OCI-LY7 (cell line): Measurements from ENCODE around the gene C16orf92. TPM values are rescaled to one million over a fixed set of nuclear protein-coding genes. Genes with fewer than 3 reads are reported as not detected.
A peak's percentile ranks its signal among the peaks of the same experiment; 100 is the strongest.

ENCODE experiments used
- BruUV-seq: library from RNA; stranded (reverse); fragments of 400-500 nt; replicated peaks from 2 replicates; lab custom pipeline; 2021; lab: Mats Ljungman, UMichigan
- CTCF ChIA-PET: fragments of 300-600 bp; sonication (Branson Sonifier 250); formaldehyde crosslinking; loops from one replicate; lab custom pipeline; 2022; ENCODE audit warnings: antibody characterized with exemption; ENCODE audit not compliant: unreplicated experiment; lab: Charles Lee
- POLR2A ChIA-PET: fragments of 300-600 bp; sonication (Branson Sonifier 250); formaldehyde crosslinking; loops from one replicate; lab custom pipeline; 2022; ENCODE audit warnings: antibody characterized with exemption; lab: Charles Lee
- DNase-seq: peaks from one replicate; pipeline ENCODE4 v3.0.0-alpha.2; 2015; ENCODE audit warnings: low spot score
- H2AFZ ChIP-seq: fragments of 200-600 bp; sonication (generic), shearing (Covaris generic); 2 replicates; pipeline ENCODE4 v1.6.1; 2014; ENCODE audit warnings: mild to moderate bottlenecking, antibody characterized with exemption, low read length, moderate library complexity
- H3K27ac ChIP-seq: fragments of 200-600 bp; sonication (generic); 2 replicates; pipeline ENCODE4 v1.5.1; 2014; ENCODE audit warnings: mixed run types, low read depth, mild to moderate bottlenecking, moderate library complexity, low read length, inconsistent platforms; ENCODE audit not compliant: poor library complexity, severe bottlenecking
- H3K36me3 ChIP-seq: fragments of 200-600 bp; sonication (generic); 2 replicates; pipeline ENCODE4 v1.6.1; 2014; ENCODE audit warnings: mild to moderate bottlenecking, antibody characterized with exemption, low read length, moderate library complexity, mixed read lengths; ENCODE audit not compliant: insufficient read depth
- H3K4me1 ChIP-seq: fragments of 200-600 bp; sonication (generic); 2 replicates; pipeline ENCODE4 v1.5.1; 2014; ENCODE audit warnings: mild to moderate bottlenecking, low read length; ENCODE audit not compliant: insufficient read depth, poor library complexity, severe bottlenecking
- H3K4me2 ChIP-seq: fragments of 200-600 bp; sonication (generic); 2 replicates; pipeline ENCODE4 v1.6.1; 2014; ENCODE audit warnings: mild to moderate bottlenecking, low read length
- H3K4me3 ChIP-seq: fragments of 200-600 bp; sonication (generic); 2 replicates; pipeline ENCODE4 v1.5.1; 2014; ENCODE audit warnings: mild to moderate bottlenecking, low read depth, low read length; ENCODE audit not compliant: poor library complexity, severe bottlenecking
- H3K79me2 ChIP-seq: fragments of 200-600 bp; sonication (generic); 2 replicates; pipeline ENCODE4 v1.6.1; 2016; ENCODE audit warnings: low read depth, mild to moderate bottlenecking, low read length, moderate library complexity, mixed read lengths; ENCODE audit not compliant: insufficient read depth
- H3K9me2 ChIP-seq: fragments of 200-600 bp; sonication (generic); 2 replicates; pipeline ENCODE4 v1.6.1; 2016; ENCODE audit warnings: mild to moderate bottlenecking, low read length, mixed read lengths; ENCODE audit not compliant: insufficient read depth
- H3K9me3 ChIP-seq: fragments of 200-600 bp; sonication (generic); 2 replicates; pipeline ENCODE4 v1.6.1; 2014; ENCODE audit warnings: mild to moderate bottlenecking, mixed run types, low read length, mixed read lengths
- H4K20me1 ChIP-seq: fragments of 200-600 bp; sonication (generic); 2 replicates; pipeline ENCODE4 v1.6.1; 2014; ENCODE audit warnings: mild to moderate bottlenecking, antibody characterized with exemption, low read length, moderate library complexity, mixed read lengths; ENCODE audit not compliant: insufficient read depth
- EZH2phosphoT487 ChIP-seq: fragments of 200-600 bp; sonication (generic); IDR thresholded peaks from 2 replicates; pipeline ENCODE4 v1.6.1; 2018; ENCODE audit warnings: low read depth, borderline replicate concordance, mild to moderate bottlenecking, mixed run types, antibody characterized with exemption, low read length, moderate library complexity, mixed read lengths
- intact Hi-C: fragments of 100-400 bp; cut with micrococcal nuclease; formaldehyde crosslinking; loops from one replicate; pipeline ENCODE4 v1.10.0; 2022; ENCODE audit not compliant: unreplicated experiment
- total RNA-seq, 2 experiments: library from RNA; depleted of rRNA in 1 of 2; stranded (reverse); fragments of >200 nt in 1 of 2; shearing (Covaris generic) in 1 of 2; gene quantifications; 2 replicates each; pipeline ENCODE4 v1.2.3, GENCODE V29; 2014 to 2022
- TF ChIP-seq, protein P1 (sequence below): fragments of 200-600 bp; sonication (generic); conservative IDR thresholded peaks from 2 replicates; pipeline ENCODE4 v1.5.1; 2014; ENCODE audit warnings: mild to moderate bottlenecking, antibody characterized with exemption, low read length, moderate library complexity, mixed read lengths

C16orf92 gene
- total RNA-seq, 2 experiments from 2014 or later: not detected

DNA sequence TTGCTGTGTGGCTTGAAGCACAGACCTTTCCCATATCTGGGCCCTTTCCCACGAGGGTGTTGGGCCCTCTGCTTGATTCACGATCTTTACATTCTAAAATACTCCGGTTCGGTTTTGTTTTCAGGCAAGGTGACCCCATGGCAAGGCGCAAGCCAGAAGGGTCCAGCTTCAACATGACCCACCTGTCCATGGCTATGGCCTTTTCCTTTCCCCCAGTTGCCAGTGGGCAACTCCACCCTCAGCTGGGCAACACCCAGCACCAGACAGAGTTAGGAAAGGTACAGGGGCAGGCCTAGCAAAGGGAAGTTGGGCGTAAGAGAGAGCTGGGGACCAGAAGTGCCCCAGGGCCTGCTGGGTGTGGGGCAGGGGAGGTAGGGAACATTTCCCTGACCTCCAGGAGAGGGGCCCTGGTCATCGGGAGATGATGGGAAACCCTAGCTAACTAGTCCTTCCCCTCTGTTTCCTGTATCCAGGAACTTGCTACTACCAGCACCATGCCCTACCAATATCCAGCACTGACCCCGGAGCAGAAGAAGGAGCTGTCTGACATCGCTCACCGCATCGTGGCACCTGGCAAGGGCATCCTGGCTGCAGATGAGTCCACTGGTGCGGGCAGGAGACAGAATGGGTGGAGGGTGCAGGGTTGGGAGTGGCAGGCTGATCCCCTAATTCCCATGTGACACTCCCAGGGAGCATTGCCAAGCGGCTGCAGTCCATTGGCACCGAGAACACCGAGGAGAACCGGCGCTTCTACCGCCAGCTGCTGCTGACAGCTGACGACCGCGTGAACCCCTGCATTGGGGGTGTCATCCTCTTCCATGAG is 44.0 kb downstream of the C16orf92 start:
- TF ChIP-seq, protein P1, sequence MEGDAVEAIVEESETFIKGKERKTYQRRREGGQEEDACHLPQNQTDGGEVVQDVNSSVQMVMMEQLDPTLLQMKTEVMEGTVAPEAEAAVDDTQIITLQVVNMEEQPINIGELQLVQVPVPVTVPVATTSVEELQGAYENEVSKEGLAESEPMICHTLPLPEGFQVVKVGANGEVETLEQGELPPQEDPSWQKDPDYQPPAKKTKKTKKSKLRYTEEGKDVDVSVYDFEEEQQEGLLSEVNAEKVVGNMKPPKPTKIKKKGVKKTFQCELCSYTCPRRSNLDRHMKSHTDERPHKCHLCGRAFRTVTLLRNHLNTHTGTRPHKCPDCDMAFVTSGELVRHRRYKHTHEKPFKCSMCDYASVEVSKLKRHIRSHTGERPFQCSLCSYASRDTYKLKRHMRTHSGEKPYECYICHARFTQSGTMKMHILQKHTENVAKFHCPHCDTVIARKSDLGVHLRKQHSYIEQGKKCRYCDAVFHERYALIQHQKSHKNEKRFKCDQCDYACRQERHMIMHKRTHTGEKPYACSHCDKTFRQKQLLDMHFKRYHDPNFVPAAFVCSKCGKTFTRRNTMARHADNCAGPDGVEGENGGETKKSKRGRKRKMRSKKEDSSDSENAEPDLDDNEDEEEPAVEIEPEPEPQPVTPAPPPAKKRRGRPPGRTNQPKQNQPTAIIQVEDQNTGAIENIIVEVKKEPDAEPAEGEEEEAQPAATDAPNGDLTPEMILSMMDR: no peak
- TF ChIP-seq EZH2phosphoT487: no peak
- H3K9me3 ChIP-seq: no peaks in the 10 kb centered on the region
- peaks cover 44% of the 10 kb centered on the region for H3K79me2 ChIP-seq
- H4K20me1 ChIP-seq: peaks cover 14% of the 10 kb centered on the region
- DNase-seq: no peak
- H2AFZ ChIP-seq: no peak overlapping the region
- intact Hi-C loops: loop anchor here (10.0 kb wide), 1 partner anchor 288 kb away; the partner anchor contains the start of gene CD2BP2
- peaks cover 64% of the 10 kb centered on the region for H3K36me3 ChIP-seq
- H3K4me1 ChIP-seq: peaks cover 39% of the 10 kb centered on the region
- CTCF ChIA-PET: no interaction called here
- peak overlapping the region; percentile 86 for H3K27ac ChIP-seq
- BruUV-seq: no TSS peak
- H3K4me2 ChIP-seq: peak overlapping the region; percentile 94
- peak overlapping the region; percentile 99 for H3K4me3 ChIP-seq
- POLR2A ChIA-PET: interaction anchor here (0.6 to 1.5 kb wide), 3 partner anchors 9 to 205 kb away, joined by 3 to 4 read pairs (median 3); no protein-coding TSS in a partner anchor
- H3K9me2 ChIP-seq: no peaks in the 10 kb centered on the region

GRCh38 chr16:30067584-30067916 is 44.6 kb downstream of the C16orf92 start:
- no TSS peak for BruUV-seq
- peaks cover 44% of the 10 kb centered on the region for H3K79me2 ChIP-seq
- intact Hi-C loops: loop anchor here (10.0 kb wide), 1 partner anchor 287 kb away; the partner anchor contains the start of gene CD2BP2
- H3K36me3 ChIP-seq: peaks cover 69% of the 10 kb centered on the region
- no peaks in the 10 kb centered on the region for H3K9me3 ChIP-seq
- POLR2A ChIA-PET: interaction anchor here (1.5 kb wide), 1 partner anchor 25 kb away, joined by 4 read pairs; no protein-coding TSS in a partner anchor
- peaks cover 14% of the 10 kb centered on the region for H4K20me1 ChIP-seq
- H3K27ac ChIP-seq: no peak overlapping the region
- no peaks in the 10 kb centered on the region for H3K9me2 ChIP-seq
- peaks cover 39% of the 10 kb centered on the region for H3K4me1 ChIP-seq
- no peak for TF ChIP-seq EZH2phosphoT487
- TF ChIP-seq, protein P1: no peak
- H3K4me3 ChIP-seq: peak overlapping the region; percentile 99
- no peak for DNase-seq
- H3K4me2 ChIP-seq: peak overlapping the region; percentile 94
- no peak overlapping the region for H2AFZ ChIP-seq
- CTCF ChIA-PET: no interaction called here
